Erythroblast (primary cell): ENCODE data around the gene ADGRL1.

Experiments
- GATA1 ChIP-seq: IDR thresholded peaks from 2 replicates; pipeline ENCODE4 v1.6.1; 2011; ENCODE audit warnings: low read depth, mild to moderate bottlenecking, control low read depth, low read length, moderate library complexity
- POLR2A ChIP-seq: IDR thresholded peaks from 2 replicates; pipeline ENCODE4 v1.6.1; 2011; ENCODE audit warnings: mild to moderate bottlenecking, low read length

GRCh38 chr19:14116918-14117578, 88.9 kb downstream of the ADGRL1 start:
- TF ChIP-seq POLR2A (no peak), GATA1 (no peak)
